HEK293T (cell line): ENCODE data around the gene KLF15.

ENCODE experiments used
- CTCF ChIA-PET: fragments of 350-600 bp; formaldehyde crosslinking; extraction: SDS; loops from one replicate; lab custom pipeline; 2021; ENCODE audit warnings: antibody characterized with exemption, inconsistent platforms; lab: Yijun Ruan, JAX
- POLR2A ChIA-PET: fragments of 350-600 bp; formaldehyde crosslinking; extraction: SDS; loops from one replicate; lab custom pipeline; 2020; ENCODE audit warnings: antibody characterized with exemption, inconsistent platforms; lab: Yijun Ruan, JAX
- DNase-seq: peaks from one replicate; pipeline ENCODE4 v3.0.0; 2012; ENCODE audit warnings: mixed read lengths; ENCODE audit errors: extremely low spot score
- ARNT ChIP-seq: fragments of 450-650 bp; IDR thresholded peaks from 2 replicates; pipeline ENCODE4 v1.6.1; 2017; ENCODE audit warnings: mild to moderate bottlenecking
- BHLHE40 ChIP-seq: fragments of 450-650 bp; IDR thresholded peaks from 2 replicates; pipeline ENCODE4 v1.6.1; 2016; ENCODE audit warnings: mild to moderate bottlenecking, moderate library complexity, borderline replicate concordance
- CTBP1 ChIP-seq: fragments of 450-650 bp; IDR thresholded peaks from 2 replicates; pipeline ENCODE4 v1.6.1; 2016; ENCODE audit warnings: borderline replicate concordance
- ELF4 ChIP-seq: fragments of 450-650 bp; IDR thresholded peaks from 2 replicates; pipeline ENCODE4 v1.6.1; 2017; ENCODE audit warnings: antibody characterized with exemption
- FOXA1 ChIP-seq: fragments of 450-650 bp; IDR thresholded peaks from 2 replicates; pipeline ENCODE4 v1.6.1; 2016; ENCODE audit warnings: mild to moderate bottlenecking
- FOXK2 ChIP-seq: fragments of 450-650 bp; IDR thresholded peaks from 2 replicates; pipeline ENCODE4 v1.6.1; 2016; ENCODE audit warnings: mild to moderate bottlenecking
- FOXM1 ChIP-seq: fragments of 450-650 bp; IDR thresholded peaks from 2 replicates; pipeline ENCODE4 v1.6.1; 2017; ENCODE audit warnings: mild to moderate bottlenecking, borderline replicate concordance
- HDGF ChIP-seq: fragments of 450-650 bp; IDR thresholded peaks from 2 replicates; pipeline ENCODE4 v1.6.1; 2017; ENCODE audit warnings: antibody characterized with exemption, borderline replicate concordance
- L3MBTL2 ChIP-seq: fragments of 450-650 bp; conservative IDR thresholded peaks from 2 replicates; pipeline ENCODE4 v1.6.1; 2016; ENCODE audit warnings: mild to moderate bottlenecking
- LEF1 ChIP-seq: fragments of 450-650 bp; IDR thresholded peaks from 2 replicates; pipeline ENCODE4 v1.6.1; 2017; ENCODE audit warnings: mild to moderate bottlenecking, borderline replicate concordance
- NFRKB ChIP-seq: fragments of 450-650 bp; IDR thresholded peaks from 2 replicates; pipeline ENCODE4 v1.6.1; 2016; ENCODE audit warnings: mild to moderate bottlenecking, moderate library complexity
- SP1 ChIP-seq: fragments of 450-650 bp; IDR thresholded peaks from 2 replicates; pipeline ENCODE4 v1.6.1; 2017
- SUZ12 ChIP-seq: fragments of 450-650 bp; IDR thresholded peaks from 2 replicates; pipeline ENCODE4 v1.6.1; 2016; ENCODE audit warnings: mild to moderate bottlenecking
- TARDBP ChIP-seq: fragments of 450-650 bp; IDR thresholded peaks from 2 replicates; pipeline ENCODE4 v1.6.1; 2016
- ZNF384 ChIP-seq: fragments of 450-650 bp; IDR thresholded peaks from 2 replicates; pipeline ENCODE4 v1.6.1; 2016
- TF ChIP-seq, protein P1 (sequence below): fragments of 450-650 bp; IDR thresholded peaks from 2 replicates; pipeline ENCODE4 v1.6.1; 2016

The KLF15 gene

DNA sequence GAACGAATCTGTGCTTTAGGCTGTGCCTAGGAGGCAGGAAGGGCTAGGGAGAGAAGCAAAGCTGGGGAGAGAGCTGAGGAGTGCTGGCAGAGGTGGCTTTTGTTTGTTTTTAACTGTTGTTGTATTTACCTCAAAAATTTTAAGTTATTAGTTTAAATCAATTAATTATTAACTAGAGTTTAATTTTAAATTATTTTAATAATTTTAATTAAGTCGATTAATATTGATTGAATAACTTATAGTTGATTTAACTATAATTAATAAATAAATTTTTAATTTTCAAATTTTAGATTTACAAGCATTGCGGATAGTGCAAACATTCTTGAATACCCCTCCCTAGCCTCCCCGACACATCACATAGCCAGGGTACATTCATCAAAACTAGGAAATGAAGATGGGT lies 30.6 kb downstream of the KLF15 start:
- POLR2A ChIA-PET = no interaction called here
- no peak for DNase-seq
- CTCF ChIA-PET = no interaction called here
- TF ChIP-seq NFRKB = no peak

GRCh38 chr3:126322181-126322967 lies 34.8 kb downstream of the KLF15 start:
- POLR2A ChIA-PET = no interaction called here
- no peak for DNase-seq
- TF ChIP-seq SUZ12 (no peak), FOXK2 (no peak), LEF1 (no peak), HDGF (no peak), TARDBP (no peak), NFRKB (no peak), FOXM1 (no peak), L3MBTL2 (no peak), CTBP1 (no peak), SP1 (no peak), BHLHE40 (no peak), FOXA1 (no peak), ZNF384 (no peak), ARNT (no peak), ELF4 (no peak)
- TF ChIP-seq, protein P1, sequence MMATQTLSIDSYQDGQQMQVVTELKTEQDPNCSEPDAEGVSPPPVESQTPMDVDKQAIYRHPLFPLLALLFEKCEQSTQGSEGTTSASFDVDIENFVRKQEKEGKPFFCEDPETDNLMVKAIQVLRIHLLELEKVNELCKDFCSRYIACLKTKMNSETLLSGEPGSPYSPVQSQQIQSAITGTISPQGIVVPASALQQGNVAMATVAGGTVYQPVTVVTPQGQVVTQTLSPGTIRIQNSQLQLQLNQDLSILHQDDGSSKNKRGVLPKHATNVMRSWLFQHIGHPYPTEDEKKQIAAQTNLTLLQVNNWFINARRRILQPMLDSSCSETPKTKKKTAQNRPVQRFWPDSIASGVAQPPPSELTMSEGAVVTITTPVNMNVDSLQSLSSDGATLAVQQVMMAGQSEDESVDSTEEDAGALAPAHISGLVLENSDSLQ = no peak
- CTCF ChIA-PET = no interaction called here

GRCh38 chr3:126321490-126321889 lies 35.7 kb downstream of the KLF15 start:
- POLR2A ChIA-PET = no interaction called here
- CTCF ChIA-PET = no interaction called here
- no peak for TF ChIP-seq BHLHE40
- TF ChIP-seq, protein P1 = no peak
- TF ChIP-seq TARDBP = no peak
- no peak for TF ChIP-seq ARNT
- TF ChIP-seq NFRKB = no peak
- no peak for TF ChIP-seq HDGF
- TF ChIP-seq L3MBTL2 = no peak
- no peak for TF ChIP-seq ELF4
- TF ChIP-seq SP1 = no peak
- no peak for TF ChIP-seq ZNF384
- no peak for TF ChIP-seq FOXK2
- no peak for TF ChIP-seq FOXA1
- TF ChIP-seq FOXM1 = no peak
- TF ChIP-seq LEF1 = no peak
- no peak for TF ChIP-seq SUZ12
- TF ChIP-seq CTBP1 = no peak
- DNase-seq = no peak

- POLR2A ChIA-PET = no interaction called here
- CTCF ChIA-PET = no interaction called here
- TF ChIP-seq HDGF (no peak), ELF4 (no peak), ZNF384 (no peak), NFRKB (no peak), LEF1 (no peak)
- TF ChIP-seq, protein P1 = no peak
- no peak for DNase-seq
These were observed 36.5 kb downstream of the KLF15 start for GRCh38 chr3:126320517-126321293.

DNA sequence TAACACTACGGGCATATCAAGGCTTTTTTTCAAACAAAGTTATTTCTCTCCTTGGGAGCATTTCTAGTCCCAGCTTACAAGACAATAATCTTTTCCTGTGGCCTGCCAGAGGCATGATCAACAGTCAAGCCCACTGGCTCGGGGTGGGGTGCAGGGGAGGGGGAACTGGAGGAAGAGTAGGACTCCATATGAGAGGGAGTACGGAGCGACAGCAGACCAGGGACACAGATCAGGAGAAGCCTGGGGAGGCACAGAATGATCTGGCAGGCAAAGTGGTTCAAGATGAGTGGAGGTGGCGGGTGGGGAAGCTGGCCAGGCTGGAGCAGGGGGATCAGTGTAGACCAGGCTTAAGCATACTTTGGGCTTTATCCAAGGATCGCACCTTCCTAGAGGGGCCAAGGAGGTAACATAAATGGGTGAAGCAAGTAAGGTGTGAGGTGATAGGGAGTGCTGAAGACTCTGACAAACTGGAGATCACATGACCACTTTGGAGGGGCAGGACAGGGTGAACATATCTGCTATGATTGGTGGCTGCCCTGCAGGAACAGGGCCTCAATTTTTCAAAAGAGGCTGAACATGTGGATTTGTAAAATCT lies 37.4 kb downstream of the KLF15 start:
- DNase-seq = no peak
- ChIA-PET CTCF (no interaction called here), POLR2A (no interaction called here)
- TF ChIP-seq SUZ12 = no peak
- TF ChIP-seq BHLHE40 = no peak
- TF ChIP-seq NFRKB = no peak
- TF ChIP-seq ELF4 = no peak
- no peak for TF ChIP-seq L3MBTL2
- TF ChIP-seq ZNF384 = no peak
- TF ChIP-seq FOXK2 = no peak
- TF ChIP-seq FOXM1 = no peak
- TF ChIP-seq FOXA1 = no peak
- no peak for TF ChIP-seq ARNT
